Mucosa of descending colon (tissue), 3 donors: ENCODE results near the gene FOSL2. TPM values are rescaled to one million over a fixed set of nuclear protein-coding genes. Genes with fewer than 3 reads are reported as not detected.

Experiments used
- ATAC-seq: fragments of 200-7000 bp; cut with Tn5 transposase; one replicate; pipeline ENCODE4 v1.9.1; 2020; ENCODE audit warnings: mild to moderate bottlenecking, moderate library complexity
- DNase-seq, 3 donors: peaks; one replicate each; pipeline ENCODE4 v3.0.0-alpha.2; 2020
- H3K36me3 ChIP-seq: fragments of 200-600 bp; one replicate; pipeline ENCODE4 v1.8.0; 2021; ENCODE audit warnings: low read depth, mild to moderate bottlenecking
- H3K4me1 ChIP-seq: fragments of 200-600 bp; one replicate; pipeline ENCODE4 v1.8.0; 2021; ENCODE audit warnings: low read depth, mild to moderate bottlenecking
- H3K4me3 ChIP-seq: fragments of 200-600 bp; one replicate; pipeline ENCODE4 v1.8.0; 2021; ENCODE audit warnings: mild to moderate bottlenecking
- H3K9me3 ChIP-seq: fragments of 200-600 bp; one replicate; pipeline ENCODE4 v1.8.0; 2021; ENCODE audit warnings: mild to moderate bottlenecking
- CTCF ChIP-seq: fragments of 200-600 bp; IDR thresholded peaks from one replicate; pipeline ENCODE4 v1.8.0; 2022; ENCODE audit warnings: antibody characterized with exemption, mild to moderate bottlenecking
- intact Hi-C, 2 donors: fragments of 100-400 bp; cut with DNase I in 1 of 2; cut with micrococcal nuclease in 1 of 2; formaldehyde crosslinking; loops; one replicate each; pipeline versions ENCODE4 v1.11.0 to v1.11.1; 2022; cut with DNase I, micrococcal nuclease
- total RNA-seq, 3 donors: library from RNA; stranded (reverse); fragmentation: NEBNext Ultra II Directional in 2 of 3; extraction: Animal tissue kit (Norgen Biotek cat#: 25700) in 2 of 3; gene quantifications; one replicate each; pipeline versions ENCODE4 v1.2.1 to v1.2.4, GENCODE V29; 2021 to 2023
- donor health status: DM: no; HTN: no; CAD: no; lungs with moderate emphysema.
- donor health status: DM: no; HTN: no; CAD: no.
- donor health status: DM: no; HTN: yes; CAD: no.

Gene FOSL2
- total RNA-seq, 3 donors from 2014 or later = 160 to 166 (median 162) TPM

DNA sequence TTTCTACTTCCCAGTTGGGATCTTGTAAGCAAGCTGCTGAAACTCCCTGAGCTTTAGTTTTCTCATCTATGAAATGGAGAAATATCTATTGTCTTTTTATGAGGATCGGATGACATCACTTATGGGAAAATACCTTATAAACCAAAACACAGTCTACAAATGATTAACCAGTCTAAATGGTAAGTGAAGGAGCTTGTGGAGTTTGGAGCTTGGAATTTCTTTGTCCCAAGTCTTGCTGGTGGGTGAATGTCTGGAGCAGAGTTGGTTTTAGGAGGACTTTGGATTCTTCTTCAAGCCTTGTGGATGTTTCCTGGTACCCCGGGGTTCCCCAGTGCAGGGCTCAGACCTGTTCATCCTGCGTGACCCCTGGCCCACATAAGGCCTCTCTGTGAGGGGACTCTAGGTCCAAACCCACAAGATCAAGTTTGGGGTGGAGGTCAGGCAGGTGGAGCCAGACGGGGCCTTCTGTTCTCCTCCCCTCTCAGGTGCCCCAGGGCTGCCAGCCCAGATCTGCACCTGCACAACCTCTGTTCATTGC is 43.2 kb downstream of the FOSL2 start:
- H3K4me1 ChIP-seq = peaks cover 33% of the 10 kb centered on the region
- H3K9me3 ChIP-seq = peaks cover 6% of the 10 kb centered on the region
- ATAC-seq (peak; percentile 54), DNase-seq (peak; percentile 48 to 69 (median 68))
- H3K36me3 ChIP-seq = no peaks in the 10 kb centered on the region
- no peak for TF ChIP-seq CTCF
- H3K4me3 ChIP-seq = no peak overlapping the region
- intact Hi-C loops = no loop called here

GRCh38 chr2:28436525-28437051 is 43.9 kb downstream of the FOSL2 start:
- no peak overlapping the region for H3K4me3 ChIP-seq
- peak; percentile 84 for ATAC-seq
- intact Hi-C loops = no loop called here
- peak; percentile 87 to 92 (median 89) for DNase-seq
- peaks cover 6% of the 10 kb centered on the region for H3K9me3 ChIP-seq
- H3K36me3 ChIP-seq = no peaks in the 10 kb centered on the region
- peaks cover 33% of the 10 kb centered on the region for H3K4me1 ChIP-seq
- no peak for TF ChIP-seq CTCF

GRCh38 chr2:28437149-28437835 is 44.6 kb downstream of the FOSL2 start:
- peak; percentile 70 for ATAC-seq
- Histone ChIP-seq H3K4me3 (no peak overlapping the region), H3K36me3 (no peaks in the 10 kb centered on the region), H3K4me1 (peaks cover 33% of the 10 kb centered on the region), H3K9me3 (peaks cover 6% of the 10 kb centered on the region)
- TF ChIP-seq CTCF = no peak
- intact Hi-C loops = no loop called here
- peak; percentile 87 to 94 (median 90) for DNase-seq

DNA sequence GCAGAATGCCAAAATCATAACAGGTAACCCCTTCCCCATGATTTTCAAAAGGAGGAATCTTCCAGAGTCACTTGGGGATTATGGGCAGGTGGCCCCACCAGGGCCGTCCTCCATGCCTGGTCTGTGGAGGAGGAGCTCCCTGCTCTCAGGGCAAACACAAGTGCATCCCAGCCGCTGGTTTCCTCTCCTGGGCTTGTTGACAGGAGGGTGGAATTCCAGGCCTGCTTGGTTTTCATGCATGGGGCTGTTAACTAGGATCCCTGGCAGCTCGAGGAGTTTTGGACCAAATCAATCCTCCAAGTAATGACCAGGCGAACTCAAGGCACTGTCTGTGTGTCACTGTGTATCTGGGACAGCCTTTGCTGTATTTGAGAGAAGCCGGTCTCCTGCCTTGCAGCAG is 45.3 kb downstream of the FOSL2 start:
- H3K4me3 ChIP-seq = no peak overlapping the region
- intact Hi-C loops = no loop called here
- no peak for TF ChIP-seq CTCF
- H3K4me1 ChIP-seq = peaks cover 33% of the 10 kb centered on the region
- H3K9me3 ChIP-seq = peaks cover 5% of the 10 kb centered on the region
- DNase-seq = peak in 1 of 3 donors; percentile 53
- ATAC-seq = no peak
- H3K36me3 ChIP-seq = no peaks in the 10 kb centered on the region

DNA sequence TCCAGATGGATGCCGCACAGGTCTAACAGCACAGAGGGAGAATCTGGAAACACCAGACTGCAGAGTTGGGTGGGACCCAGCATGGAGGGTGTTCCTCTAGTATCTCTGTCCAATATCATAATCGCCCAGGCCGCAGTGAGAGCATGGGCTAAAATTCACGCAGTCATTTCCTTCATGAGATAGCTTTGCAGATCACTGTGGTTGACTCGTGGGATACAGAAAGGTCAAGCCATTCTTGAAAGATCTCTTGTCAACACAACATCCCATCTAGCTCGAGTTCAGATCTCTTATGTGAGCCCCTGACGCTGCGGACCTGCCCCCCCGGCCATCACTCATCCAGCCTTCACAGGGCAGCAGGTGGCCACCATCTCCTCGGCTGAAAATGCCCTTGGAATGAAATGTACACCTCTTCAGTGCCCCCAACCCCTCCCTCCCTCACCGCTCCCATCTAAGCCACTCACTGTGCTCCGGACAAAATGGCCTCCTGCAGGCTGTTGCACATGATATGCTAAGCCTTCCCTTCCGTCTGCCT is 45.9 kb downstream of the FOSL2 start:
- intact Hi-C loops = no loop called here
- H3K36me3 ChIP-seq = no peaks in the 10 kb centered on the region
- no peaks in the 10 kb centered on the region for H3K9me3 ChIP-seq
- peaks cover 33% of the 10 kb centered on the region for H3K4me1 ChIP-seq
- TF ChIP-seq CTCF = no peak
- H3K4me3 ChIP-seq = no peak overlapping the region
- ATAC-seq (no peak), DNase-seq (no peak)
